NCI-H2196 treated with DMSO at 0.1 percent for 48 hours (cell line): ENCODE results near the gene TENM4.

Experiments
- DNase-seq: peaks from one replicate; lab custom pipeline; 2025; ENCODE audit not compliant: unreplicated experiment; lab: John Stamatoyannopoulos, UW

Gene TENM4

GRCh38 chr11:79094616-79095015 lies 346.2 kb downstream of the TENM4 start:
- DNase-seq = no peak

GRCh38 chr11:79092791-79093353 lies 348.0 kb downstream of the TENM4 start:
- no peak for DNase-seq

GRCh38 chr11:79090191-79090705 lies 350.6 kb downstream of the TENM4 start:
- no peak for DNase-seq

GRCh38 chr11:79089601-79090000 lies 351.2 kb downstream of the TENM4 start:
- DNase-seq = no peak

- DNase-seq = no peak
Measured at GRCh38 chr11:79088967-79089366, 351.9 kb downstream of the TENM4 start.

GRCh38 chr11:79087961-79088318 lies 352.9 kb downstream of the TENM4 start:
- DNase-seq = no peak

- DNase-seq = no peak
Measured at GRCh38 chr11:79087238-79087960, 353.4 kb downstream of the TENM4 start.

GRCh38 chr11:79086056-79086455 lies 354.8 kb downstream of the TENM4 start:
- DNase-seq = no peak

GRCh38 chr11:79084382-79084781 lies 356.4 kb downstream of the TENM4 start:
- no peak for DNase-seq

- no peak for DNase-seq
Measured at GRCh38 chr11:79083352-79083751, 357.5 kb downstream of the TENM4 start.

- DNase-seq = no peak
Measured at GRCh38 chr11:79082907-79083306, 357.9 kb downstream of the TENM4 start.

GRCh38 chr11:79082280-79082679 lies 358.6 kb downstream of the TENM4 start:
- DNase-seq = no peak

GRCh38 chr11:79081471-79082031 lies 359.3 kb downstream of the TENM4 start:
- no peak for DNase-seq

GRCh38 chr11:79080551-79080950 lies 360.3 kb downstream of the TENM4 start:
- no peak for DNase-seq

GRCh38 chr11:79078999-79079398 lies 361.8 kb downstream of the TENM4 start:
- no peak for DNase-seq

GRCh38 chr11:79078456-79078855 lies 362.4 kb downstream of the TENM4 start:
- DNase-seq = no peak

GRCh38 chr11:79077702-79078330 lies 363.0 kb downstream of the TENM4 start:
- DNase-seq = no peak

- DNase-seq = no peak
Measured at GRCh38 chr11:79076526-79077115, 364.2 kb downstream of the TENM4 start.

GRCh38 chr11:79074547-79074946 lies 366.3 kb downstream of the TENM4 start:
- no peak for DNase-seq

GRCh38 chr11:79071190-79071589 lies 369.6 kb downstream of the TENM4 start:
- DNase-seq = no peak

GRCh38 chr11:79070518-79070917 lies 370.3 kb downstream of the TENM4 start:
- no peak for DNase-seq

- no peak for DNase-seq
Measured at GRCh38 chr11:79069504-79069903, 371.3 kb downstream of the TENM4 start.
